H9 (cell line): Measurements from ENCODE around the gene PITPNB. TPM values are rescaled to one million over a fixed set of nuclear protein-coding genes. Genes with fewer than 3 reads are reported as not detected.
A peak's percentile ranks its signal among the peaks of the same experiment; 100 is the strongest.

Experiments used
- DNase-seq: peaks from one replicate; pipeline ENCODE4 v3.0.0-alpha.2; 2017
- H2AFZ ChIP-seq: one replicate; pipeline ENCODE4 v1.6.1; 2013; ENCODE audit warnings: mild to moderate bottlenecking, low read length, control low read depth, moderate library complexity
- H2AK5ac ChIP-seq: 2 replicates; pipeline ENCODE4 v1.6.1; 2013; ENCODE audit warnings: low read length, control low read depth, mixed read lengths; ENCODE audit not compliant: insufficient read length
- H2BK120ac ChIP-seq: one replicate; pipeline ENCODE4 v1.6.1; 2013; ENCODE audit warnings: low read depth, mild to moderate bottlenecking, low read length, control low read depth, inconsistent platforms; ENCODE audit not compliant: poor library complexity, severe bottlenecking
- H2BK12ac ChIP-seq: 2 replicates; pipeline ENCODE4 v1.6.1; 2013; ENCODE audit warnings: low read length, control low read depth, mixed read lengths, low read depth; ENCODE audit not compliant: insufficient read length
- H2BK15ac ChIP-seq: 2 replicates; pipeline ENCODE4 v1.6.1; 2013; ENCODE audit warnings: low read depth, low read length, control low read depth
- H2BK20ac ChIP-seq: one replicate; pipeline ENCODE4 v1.6.1; 2013; ENCODE audit warnings: low read depth, mild to moderate bottlenecking, low read length, control low read depth, inconsistent platforms; ENCODE audit not compliant: poor library complexity, severe bottlenecking
- H2BK5ac ChIP-seq: 2 replicates; pipeline ENCODE4 v1.6.1; 2013; ENCODE audit warnings: low read length, control low read depth, mixed read lengths; ENCODE audit not compliant: insufficient read length
- H3K14ac ChIP-seq: 2 replicates; pipeline ENCODE4 v1.6.1; 2013; ENCODE audit warnings: low read length, control low read depth; ENCODE audit not compliant: insufficient read depth
- H3K18ac ChIP-seq: 2 replicates; pipeline ENCODE4 v1.6.1; 2013; ENCODE audit warnings: low read depth, mild to moderate bottlenecking, mixed read lengths, low read length, control low read depth; ENCODE audit not compliant: insufficient read length
- H3K23ac ChIP-seq: 2 replicates; pipeline ENCODE4 v1.6.1; 2013; ENCODE audit warnings: low read length, control low read depth, mixed read lengths, low read depth; ENCODE audit not compliant: insufficient read length
- H3K23me2 ChIP-seq: 2 replicates; pipeline ENCODE4 v1.6.1; 2013; ENCODE audit warnings: low read depth, mild to moderate bottlenecking, mixed read lengths, low read length, control low read depth; ENCODE audit not compliant: insufficient read length, poor library complexity, severe bottlenecking
- H3K27ac ChIP-seq: 2 replicates; pipeline ENCODE4 v1.5.1; 2013; ENCODE audit warnings: low read length, control low read depth, mixed read lengths, low read depth; ENCODE audit not compliant: insufficient read length
- H3K27me3 ChIP-seq: 2 replicates; pipeline ENCODE4 v1.6.1; 2013; ENCODE audit warnings: low read length, control low read depth, inconsistent platforms; ENCODE audit not compliant: insufficient read depth
- H3K4ac ChIP-seq: 2 replicates; pipeline ENCODE4 v1.6.1; 2013; ENCODE audit warnings: low read depth, mild to moderate bottlenecking, control low read depth, inconsistent platforms, low read length, moderate library complexity
- H3K4me1 ChIP-seq: 2 replicates; pipeline ENCODE4 v1.6.1; 2013; ENCODE audit warnings: low read length, control low read depth, inconsistent platforms; ENCODE audit not compliant: insufficient read depth
- H3K4me2 ChIP-seq: 2 replicates; pipeline ENCODE4 v1.6.1; 2013; ENCODE audit warnings: low read length, control low read depth, mixed read lengths; ENCODE audit not compliant: insufficient read length, insufficient read depth
- H3K56ac ChIP-seq: 2 replicates; pipeline ENCODE4 v1.6.1; 2013; ENCODE audit warnings: low read depth, mild to moderate bottlenecking, mixed read lengths, low read length, control low read depth; ENCODE audit not compliant: insufficient read length
- H3K79me1 ChIP-seq: 2 replicates; pipeline ENCODE4 v1.6.1; 2013; ENCODE audit warnings: low read depth, mild to moderate bottlenecking, moderate library complexity, low read length, control low read depth, inconsistent platforms; ENCODE audit not compliant: insufficient read depth, poor library complexity, severe bottlenecking
- H3K79me2 ChIP-seq: 2 replicates; pipeline ENCODE4 v1.6.1; 2013; ENCODE audit warnings: low read length, control low read depth, inconsistent platforms; ENCODE audit not compliant: insufficient read depth
- H3K9ac ChIP-seq: 2 replicates; pipeline ENCODE4 v1.6.1; 2013; ENCODE audit warnings: low read length, control low read depth, mixed read lengths; ENCODE audit not compliant: insufficient read length; ENCODE audit errors: extremely low read depth
- H3K9me3 ChIP-seq: one replicate; pipeline ENCODE4 v1.6.1; 2013; ENCODE audit warnings: low read depth, low read length, inconsistent platforms; ENCODE audit not compliant: control insufficient read depth
- H3T11ph ChIP-seq: one replicate; pipeline ENCODE4 v1.6.1; 2013; ENCODE audit warnings: mild to moderate bottlenecking, low read length, control low read depth, inconsistent platforms
- H4K20me1 ChIP-seq: one replicate; pipeline ENCODE4 v1.6.1; 2013; ENCODE audit not compliant: control insufficient read depth, insufficient read length, insufficient read depth
- H4K5ac ChIP-seq: 2 replicates; pipeline ENCODE4 v1.6.1; 2013; ENCODE audit warnings: low read depth, mild to moderate bottlenecking, mixed read lengths, low read length, control low read depth; ENCODE audit not compliant: insufficient read length
- H4K8ac ChIP-seq: replicated peaks from 2 replicates; pipeline ENCODE4 v1.6.1; 2013; ENCODE audit warnings: low read length, control low read depth, mixed read lengths, low read depth; ENCODE audit not compliant: insufficient read length
- H4K91ac ChIP-seq: 2 replicates; pipeline ENCODE4 v1.6.1; 2013; ENCODE audit warnings: low read depth, mild to moderate bottlenecking, moderate library complexity, mixed read lengths, low read length, control low read depth; ENCODE audit not compliant: insufficient read length
- H3K27ac Mint-ChIP-seq, 3 experiments: 2 replicates in 2 of 3; 3 replicates in 1 of 3; pipeline ENCODE4 v1.8.0; 2020 to 2021; ENCODE audit warnings: mixed read lengths in 3 of 3, mild to moderate bottlenecking in 1 of 3, moderate library complexity in 1 of 3
- H3K27me3 Mint-ChIP-seq: 2 replicates; pipeline ENCODE4 v1.8.0; 2021; ENCODE audit warnings: low read depth, mild to moderate bottlenecking, moderate library complexity, mixed read lengths
- H3K36me3 Mint-ChIP-seq, 3 experiments: 2 replicates in 2 of 3; 3 replicates in 1 of 3; pipeline ENCODE4 v1.8.0; 2020 to 2021; ENCODE audit warnings: low read depth in 3 of 3, mixed read lengths in 3 of 3; ENCODE audit not compliant: insufficient read depth in 1 of 3
- H3K4me1 Mint-ChIP-seq, 2 experiments: 2 replicates each; pipeline ENCODE4 v1.8.0; 2020; ENCODE audit warnings: mixed read lengths in 2 of 2
- H3K4me3 Mint-ChIP-seq, 2 experiments: 2 replicates in 1 of 2; 3 replicates in 1 of 2; pipeline ENCODE4 v1.8.0; 2020 to 2021; ENCODE audit warnings: mild to moderate bottlenecking in 2 of 2, mixed read lengths in 2 of 2, moderate library complexity in 1 of 2
- H3K9me3 Mint-ChIP-seq, 2 experiments: 2 replicates in 1 of 2; 3 replicates in 1 of 2; pipeline ENCODE4 v1.8.0; 2020; ENCODE audit warnings: mild to moderate bottlenecking in 2 of 2, mixed read lengths in 2 of 2, moderate library complexity in 1 of 2
- WGBS: extraction: QIAGEN DNeasy Blood & Tissue Kit; methylation state at CpG from one replicate; pipeline ENCODE4 v1.1.7; 2013; ENCODE audit warnings: missing lambda C conversion rate, low lambda C conversion rate, mixed read lengths; ENCODE audit not compliant: insufficient read length; ENCODE audit errors: extremely low coverage; 5-methylcytosine and 5-hydroxymethylcytosine counted together
- total RNA-seq: library from RNA; stranded (reverse); gene quantifications from 2 replicates; pipeline ENCODE4 v1.2.1, GENCODE V29; 2021
- TF ChIP-seq, protein P1 (sequence below): fragments of 200-600 bp; sonication (generic); conservative IDR thresholded peaks from 3 replicates; pipeline ENCODE4 v1.8.0; 2021; ENCODE audit warnings: antibody characterized with exemption, mild to moderate bottlenecking

PITPNB gene
- total RNA-seq, 1 experiment from 2014 or later: 106 TPM

DNA sequence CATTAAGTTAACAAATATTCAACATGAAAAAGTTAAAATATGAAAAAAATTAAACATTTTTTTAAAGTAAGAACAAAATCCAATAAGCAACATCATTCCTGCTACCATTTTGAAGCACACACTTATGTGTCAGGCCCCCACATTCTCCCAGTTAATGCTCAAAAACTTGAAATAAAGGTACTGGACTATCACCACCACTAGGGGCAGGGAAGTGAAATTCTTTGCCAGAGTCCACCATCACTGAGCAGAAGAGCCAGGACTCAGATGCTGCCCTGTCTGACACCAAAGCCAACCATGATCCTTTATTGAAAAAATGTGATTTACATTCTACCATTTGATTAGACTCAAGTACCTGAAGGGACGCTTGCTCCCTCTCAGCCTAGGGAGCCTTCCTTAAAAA, 39.1 kb downstream of the PITPNB start:
- Histone ChIP-seq H3K4me1 (peaks cover 3% of the 10 kb centered on the region; the same call in 1 of the 2 replicates), H3K27me3 (no peaks in the 10 kb centered on the region), H4K20me1 (no peaks in the 10 kb centered on the region), H3T11ph (no peak overlapping the region), H3K23me2 (no peaks in the 10 kb centered on the region), H2BK120ac (no peak overlapping the region), H3K27ac (no peak overlapping the region), H3K23ac (no peak overlapping the region), H3K9ac (no peak overlapping the region), H3K18ac (no peak overlapping the region), H4K8ac (no peak overlapping the region), H2BK20ac (no peak overlapping the region), H2BK5ac (no peak overlapping the region), H2BK12ac (no peak overlapping the region), H3K14ac (no peak overlapping the region), H3K79me2 (peaks cover 1% of the 10 kb centered on the region; the same call in 1 of the 2 replicates), H4K91ac (no peak overlapping the region), H3K79me1 (peaks cover under 1% of the 10 kb centered on the region), H2AK5ac (no peak overlapping the region), H2BK15ac (no peak overlapping the region), H3K9me3 (no peaks in the 10 kb centered on the region), H3K4ac (no peak overlapping the region), H4K5ac (no peak overlapping the region), H3K4me2 (no peak overlapping the region), H3K56ac (no peak overlapping the region), H2AFZ (no peak overlapping the region)
- Mint-ChIP-seq H3K27me3 (no peaks in the 10 kb centered on the region), H3K9me3 (no peaks in the 10 kb centered on the region), H3K4me3 (no peak overlapping the region), H3K4me1 (peaks cover 29 to 50% of the 10 kb centered on the region in 2 experiments), H3K36me3 (peaks cover 4 to 11% (median 5%) of the 10 kb centered on the region in 3 experiments; a peak in 5 of 7 replicates), H3K27ac (no peak overlapping the region)
- WGBS: no CpG with 5 or more reads among the region's 1 CpG
- DNase-seq: no peak
- TF ChIP-seq, protein P1, sequence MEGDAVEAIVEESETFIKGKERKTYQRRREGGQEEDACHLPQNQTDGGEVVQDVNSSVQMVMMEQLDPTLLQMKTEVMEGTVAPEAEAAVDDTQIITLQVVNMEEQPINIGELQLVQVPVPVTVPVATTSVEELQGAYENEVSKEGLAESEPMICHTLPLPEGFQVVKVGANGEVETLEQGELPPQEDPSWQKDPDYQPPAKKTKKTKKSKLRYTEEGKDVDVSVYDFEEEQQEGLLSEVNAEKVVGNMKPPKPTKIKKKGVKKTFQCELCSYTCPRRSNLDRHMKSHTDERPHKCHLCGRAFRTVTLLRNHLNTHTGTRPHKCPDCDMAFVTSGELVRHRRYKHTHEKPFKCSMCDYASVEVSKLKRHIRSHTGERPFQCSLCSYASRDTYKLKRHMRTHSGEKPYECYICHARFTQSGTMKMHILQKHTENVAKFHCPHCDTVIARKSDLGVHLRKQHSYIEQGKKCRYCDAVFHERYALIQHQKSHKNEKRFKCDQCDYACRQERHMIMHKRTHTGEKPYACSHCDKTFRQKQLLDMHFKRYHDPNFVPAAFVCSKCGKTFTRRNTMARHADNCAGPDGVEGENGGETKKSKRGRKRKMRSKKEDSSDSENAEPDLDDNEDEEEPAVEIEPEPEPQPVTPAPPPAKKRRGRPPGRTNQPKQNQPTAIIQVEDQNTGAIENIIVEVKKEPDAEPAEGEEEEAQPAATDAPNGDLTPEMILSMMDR: peak; percentile 75
